CD4-positive, alpha-beta T cell (primary cell): ENCODE results near the gene ARHGAP26. TPM values are rescaled to one million over a fixed set of nuclear protein-coding genes. Genes with fewer than 3 reads are reported as not detected.

Experiments used
- ATAC-seq: fragments of 200-7000 bp; cut with Tn5 transposase; one replicate; pipeline ENCODE4 v1.10.0; 2022; ENCODE audit warnings: mild to moderate bottlenecking; ENCODE audit not compliant: poor library complexity
- CTCF ChIA-PET: fragments of 350-600 bp; sonication (Branson Sonifier 250); formaldehyde crosslinking; loops from one replicate; lab custom pipeline; 2021; ENCODE audit warnings: antibody characterized with exemption, inconsistent platforms; lab: Charles Lee
- POLR2A ChIA-PET: fragments of 350-600 bp; sonication (Branson Sonifier 250); formaldehyde crosslinking; loops from one replicate; lab custom pipeline; 2021; ENCODE audit warnings: antibody characterized with exemption, inconsistent platforms; lab: Charles Lee
- DNase-seq, 14 experiments: peaks; one replicate each; pipeline ENCODE4 v3.0.0-alpha.2; 2013 to 2020; ENCODE audit warnings: mixed read lengths in 2 of 14
- H3K27ac ChIP-seq, 2 donors: one replicate each; pipeline versions ENCODE4 v1.5.1 to v1.7.0; 2013; ENCODE audit warnings: low read length in 2 of 2, low read depth in 1 of 2, mild to moderate bottlenecking in 1 of 2
- H3K27me3 ChIP-seq, 2 experiments: 1 replicate in 1 of 2; 2 replicates in 1 of 2; pipeline versions ENCODE4 v1.6.1 to v1.7.0; 2013; ENCODE audit warnings: low read length in 2 of 2, control low read depth in 1 of 2, mild to moderate bottlenecking in 1 of 2, moderate library complexity in 1 of 2; ENCODE audit not compliant: insufficient read depth in 2 of 2, control insufficient read depth in 1 of 2
- H3K36me3 ChIP-seq: one replicate; pipeline ENCODE4 v1.6.1; 2013; ENCODE audit warnings: low read length, control low read depth; ENCODE audit not compliant: insufficient read depth
- H3K4me1 ChIP-seq: one replicate; pipeline ENCODE4 v1.6.1; 2013; ENCODE audit warnings: low read length, control low read depth; ENCODE audit not compliant: insufficient read depth
- H3K4me3 ChIP-seq: one replicate; pipeline ENCODE4 v1.5.1; 2013; ENCODE audit warnings: mild to moderate bottlenecking, low read length, moderate library complexity
- H3K9me3 ChIP-seq, 2 experiments: 1 replicate in 1 of 2; 2 replicates in 1 of 2; pipeline versions ENCODE4 v1.6.1 to v1.7.0; 2013; ENCODE audit warnings: low read length in 2 of 2, mild to moderate bottlenecking in 2 of 2, control low read depth in 1 of 2, moderate library complexity in 1 of 2; ENCODE audit not compliant: control insufficient read depth in 1 of 2, insufficient read depth in 1 of 2
- H3K27ac Mint-ChIP-seq: one replicate; pipeline ENCODE4 v1.8.0; 2020; ENCODE audit warnings: mixed read lengths
- H3K27me3 Mint-ChIP-seq: one replicate; pipeline ENCODE4 v1.8.0; 2021; ENCODE audit warnings: mixed read lengths
- H3K36me3 Mint-ChIP-seq: one replicate; pipeline ENCODE4 v1.8.0; 2021; ENCODE audit warnings: low read depth, mixed read lengths
- H3K4me1 Mint-ChIP-seq: one replicate; pipeline ENCODE4 v1.8.0; 2021; ENCODE audit warnings: low read depth, mixed read lengths
- H3K4me3 Mint-ChIP-seq: one replicate; pipeline ENCODE4 v1.8.0; 2020; ENCODE audit warnings: mild to moderate bottlenecking, mixed read lengths
- H3K9me3 Mint-ChIP-seq: one replicate; pipeline ENCODE4 v1.8.0; 2020; ENCODE audit warnings: mixed read lengths
- intact Hi-C, 2 experiments: fragments of 100-400 bp; cut with DNase I in 1 of 2; cut with micrococcal nuclease in 1 of 2; formaldehyde crosslinking; loops; one replicate each; pipeline versions ENCODE4 v1.15.1 to v1.9.0; 2023 to 2025; cut with DNase I, micrococcal nuclease
- total RNA-seq, 174 experiments: library from RNA in 2 of 174; stranded (reverse) in 2 of 174; gene quantifications; one replicate each; pipeline ENCODE4 v1.2.3 and lab custom pipeline; 2021 to 2026
- TF ChIP-seq, protein P1 (sequence below): fragments of 200-600 bp; IDR thresholded peaks from one replicate; pipeline ENCODE4 v1.8.0; 2022; ENCODE audit warnings: antibody characterized with exemption, mild to moderate bottlenecking

The ARHGAP26 gene
- total RNA-seq, 2 experiments from 2014 or later: 24.9 to 27.3 TPM

DNA sequence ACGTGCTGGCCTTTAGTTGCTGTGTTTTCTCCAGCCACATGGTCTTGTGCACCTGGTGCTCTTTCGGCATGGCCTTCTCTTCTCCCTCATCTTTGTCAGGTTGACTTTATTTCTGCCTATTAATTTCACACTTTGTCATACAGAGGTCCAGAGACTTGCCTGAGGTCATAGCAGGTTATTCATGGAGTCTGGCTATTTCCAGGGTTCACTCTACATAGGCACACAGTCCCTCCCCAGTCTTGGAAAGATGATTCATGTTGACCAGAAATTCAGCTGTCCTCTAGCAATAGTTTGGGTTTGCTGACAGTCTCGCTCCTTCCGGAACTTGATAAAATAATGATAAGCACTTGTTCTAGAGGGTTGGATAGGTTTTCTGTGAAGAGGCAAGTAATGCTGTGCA, 81.6 kb downstream of the ARHGAP26 start:
- ATAC-seq: no peak
- Mint-ChIP-seq H3K9me3 (no peaks in the 10 kb centered on the region), H3K36me3 (no peaks in the 10 kb centered on the region), H3K27ac (no peak overlapping the region), H3K4me1 (peaks cover 39% of the 10 kb centered on the region), H3K4me3 (no peak overlapping the region), H3K27me3 (no peaks in the 10 kb centered on the region)
- Histone ChIP-seq H3K36me3 (no peaks in the 10 kb centered on the region), H3K27ac (no peak overlapping the region), H3K9me3 (no peaks in the 10 kb centered on the region), H3K27me3 (no peaks in the 10 kb centered on the region), H3K4me3 (no peak overlapping the region), H3K4me1 (peaks cover 2% of the 10 kb centered on the region)
- DNase-seq: no peak
- CTCF ChIA-PET: interaction anchor here (2.4 kb wide), 1 partner anchor 15 kb away, joined by 9 read pairs; no protein-coding TSS in a partner anchor
- TF ChIP-seq, protein P1, sequence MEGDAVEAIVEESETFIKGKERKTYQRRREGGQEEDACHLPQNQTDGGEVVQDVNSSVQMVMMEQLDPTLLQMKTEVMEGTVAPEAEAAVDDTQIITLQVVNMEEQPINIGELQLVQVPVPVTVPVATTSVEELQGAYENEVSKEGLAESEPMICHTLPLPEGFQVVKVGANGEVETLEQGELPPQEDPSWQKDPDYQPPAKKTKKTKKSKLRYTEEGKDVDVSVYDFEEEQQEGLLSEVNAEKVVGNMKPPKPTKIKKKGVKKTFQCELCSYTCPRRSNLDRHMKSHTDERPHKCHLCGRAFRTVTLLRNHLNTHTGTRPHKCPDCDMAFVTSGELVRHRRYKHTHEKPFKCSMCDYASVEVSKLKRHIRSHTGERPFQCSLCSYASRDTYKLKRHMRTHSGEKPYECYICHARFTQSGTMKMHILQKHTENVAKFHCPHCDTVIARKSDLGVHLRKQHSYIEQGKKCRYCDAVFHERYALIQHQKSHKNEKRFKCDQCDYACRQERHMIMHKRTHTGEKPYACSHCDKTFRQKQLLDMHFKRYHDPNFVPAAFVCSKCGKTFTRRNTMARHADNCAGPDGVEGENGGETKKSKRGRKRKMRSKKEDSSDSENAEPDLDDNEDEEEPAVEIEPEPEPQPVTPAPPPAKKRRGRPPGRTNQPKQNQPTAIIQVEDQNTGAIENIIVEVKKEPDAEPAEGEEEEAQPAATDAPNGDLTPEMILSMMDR: no peak
- POLR2A ChIA-PET: no interaction called here
- intact Hi-C loops: no loop called here

DNA sequence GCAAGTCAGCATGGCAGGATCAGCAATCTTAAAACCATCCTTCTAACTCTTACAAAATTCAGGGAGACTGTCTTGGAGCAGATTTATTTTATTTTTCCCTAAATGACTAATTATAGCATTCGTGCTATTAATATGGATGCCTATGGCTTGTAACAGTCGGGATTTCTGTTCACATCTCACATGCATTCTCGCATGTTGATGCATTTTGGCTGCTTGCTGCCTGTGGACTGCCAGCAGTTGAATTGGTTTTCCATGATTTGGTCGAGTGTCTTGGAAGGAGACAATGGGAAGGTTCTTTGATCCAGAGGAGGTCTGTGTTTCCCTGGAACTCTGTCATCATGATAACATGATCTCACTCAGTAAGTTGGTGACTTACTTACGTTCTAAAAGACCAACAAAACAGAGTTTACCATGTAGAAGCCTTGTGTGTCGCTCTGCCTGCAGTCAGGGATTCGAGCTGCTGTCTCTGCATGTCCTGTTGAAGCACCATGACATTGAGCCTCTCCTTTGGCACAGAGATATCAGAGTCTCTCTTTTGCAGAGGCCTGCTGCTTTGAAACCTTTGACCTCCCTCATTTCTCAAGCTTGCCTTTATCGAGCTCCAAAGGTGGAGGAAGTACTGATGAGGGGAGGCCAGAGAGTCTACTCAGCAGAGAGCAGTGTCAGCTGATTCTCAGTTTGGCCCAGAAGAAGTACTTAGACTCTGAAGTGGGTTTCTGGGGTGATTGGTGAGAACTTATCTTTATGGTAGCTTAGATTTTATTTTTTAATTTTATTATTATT, 82.4 kb downstream of the ARHGAP26 start:
- no peaks in the 10 kb centered on the region for H3K36me3 ChIP-seq
- no peaks in the 10 kb centered on the region for H3K27me3 ChIP-seq
- no peak overlapping the region for H3K27ac Mint-ChIP-seq
- ChIA-PET CTCF (interaction anchor here (1.0 to 2.4 kb wide), 2 partner anchors 14 kb away, joined by 3 to 9 read pairs; no protein-coding TSS in a partner anchor), POLR2A (no interaction called here)
- no peaks in the 10 kb centered on the region for H3K9me3 ChIP-seq
- peaks cover 42% of the 10 kb centered on the region for H3K4me1 Mint-ChIP-seq
- peaks cover under 1% of the 10 kb centered on the region for H3K4me1 ChIP-seq
- H3K27ac ChIP-seq: no peak overlapping the region
- DNase-seq (no peak), ATAC-seq (no peak)
- no peaks in the 10 kb centered on the region for H3K27me3 Mint-ChIP-seq
- no peaks in the 10 kb centered on the region for H3K36me3 Mint-ChIP-seq
- H3K9me3 Mint-ChIP-seq: no peaks in the 10 kb centered on the region
- TF ChIP-seq, protein P1: no peak
- H3K4me3 Mint-ChIP-seq: no peak overlapping the region
- intact Hi-C loops: no loop called here
- H3K4me3 ChIP-seq: no peak overlapping the region

DNA sequence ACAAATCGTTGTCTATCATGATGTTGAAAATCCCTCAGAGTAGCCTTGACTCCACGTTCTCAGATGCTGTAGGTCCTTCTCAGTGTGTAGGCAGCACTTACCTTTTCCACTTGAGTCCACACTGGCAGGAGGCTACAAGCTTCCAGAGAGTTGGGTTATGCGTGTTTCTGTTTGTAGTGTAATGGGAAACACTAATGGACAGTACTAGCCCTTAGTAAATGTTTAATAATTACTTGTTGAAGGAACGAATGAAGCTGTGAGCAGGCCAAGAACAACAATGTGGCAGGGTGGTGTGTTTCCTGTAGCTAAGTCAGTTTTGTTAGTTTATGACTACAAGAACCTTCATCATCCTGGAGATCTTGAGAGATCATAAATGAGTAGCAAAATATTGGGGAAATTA, 83.5 kb downstream of the ARHGAP26 start:
- Mint-ChIP-seq H3K27ac (no peak overlapping the region), H3K36me3 (no peaks in the 10 kb centered on the region), H3K4me1 (peaks cover 32% of the 10 kb centered on the region), H3K9me3 (no peaks in the 10 kb centered on the region), H3K27me3 (no peaks in the 10 kb centered on the region), H3K4me3 (no peak overlapping the region)
- intact Hi-C loops: no loop called here
- Histone ChIP-seq H3K4me3 (no peak overlapping the region), H3K4me1 (no peaks in the 10 kb centered on the region), H3K27ac (no peak overlapping the region), H3K9me3 (no peaks in the 10 kb centered on the region), H3K36me3 (no peaks in the 10 kb centered on the region), H3K27me3 (no peaks in the 10 kb centered on the region)
- TF ChIP-seq, protein P1: no peak
- DNase-seq (no peak), ATAC-seq (no peak)
- POLR2A ChIA-PET: no interaction called here
- CTCF ChIA-PET: interaction anchor here (0.9 to 1.0 kb wide), 2 partner anchors 13 to 43 kb away, joined by 3 read pairs; no protein-coding TSS in a partner anchor
